HG03066 (cell line): ENCODE data around the gene INS.
"Not testable (repeated sequence)": the region's sequence is repeated elsewhere in the genome, so short reads cannot be mapped to it uniquely, and the experiment has no call there.

Source experiments
- ATAC-seq: cut with Tn5 transposase; IDR thresholded peaks from one replicate; pipeline ENCODE4 v1.9.1; 2021; ENCODE audit warnings: low read depth; ENCODE audit not compliant: unreplicated experiment

Gene INS

DNA sequence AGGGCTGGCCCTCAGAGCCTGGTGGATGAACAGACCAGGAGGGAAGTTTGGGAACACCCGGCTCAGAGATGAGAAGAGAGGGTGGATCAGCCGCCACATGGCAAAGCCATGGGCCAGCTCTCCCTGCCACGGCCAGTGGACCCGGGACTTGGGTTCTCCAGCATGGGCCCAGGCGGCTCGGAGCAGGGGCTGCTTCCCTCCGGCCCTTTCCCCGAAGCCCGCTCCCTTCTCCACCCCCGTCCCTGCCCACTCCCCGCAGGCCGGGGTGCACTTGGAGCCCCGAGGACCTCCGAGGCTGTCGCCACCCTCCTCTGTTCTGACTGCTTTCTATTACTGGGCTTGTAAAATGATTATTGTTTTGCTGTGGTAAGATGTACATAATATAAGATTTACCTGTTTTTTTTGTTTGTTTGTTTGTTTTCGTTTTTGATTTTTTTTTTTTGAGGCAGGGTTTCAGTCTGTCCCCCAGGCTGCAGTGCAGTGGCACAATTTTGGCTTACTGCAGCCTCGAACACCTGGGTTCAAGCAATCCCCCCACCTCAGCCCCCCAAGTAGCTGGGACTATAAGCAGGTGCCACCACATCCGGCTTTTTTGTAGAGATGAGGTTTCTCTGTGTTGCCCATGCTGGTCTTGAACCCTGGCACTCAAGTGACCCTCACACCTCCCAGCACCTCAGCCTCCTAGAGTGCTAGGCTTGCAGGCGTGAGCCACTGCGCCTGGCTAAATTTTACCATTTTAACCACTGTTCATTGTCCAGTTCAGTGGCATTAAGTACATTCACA, 21.9 kb upstream of the INS start:
- no peak for ATAC-seq

DNA sequence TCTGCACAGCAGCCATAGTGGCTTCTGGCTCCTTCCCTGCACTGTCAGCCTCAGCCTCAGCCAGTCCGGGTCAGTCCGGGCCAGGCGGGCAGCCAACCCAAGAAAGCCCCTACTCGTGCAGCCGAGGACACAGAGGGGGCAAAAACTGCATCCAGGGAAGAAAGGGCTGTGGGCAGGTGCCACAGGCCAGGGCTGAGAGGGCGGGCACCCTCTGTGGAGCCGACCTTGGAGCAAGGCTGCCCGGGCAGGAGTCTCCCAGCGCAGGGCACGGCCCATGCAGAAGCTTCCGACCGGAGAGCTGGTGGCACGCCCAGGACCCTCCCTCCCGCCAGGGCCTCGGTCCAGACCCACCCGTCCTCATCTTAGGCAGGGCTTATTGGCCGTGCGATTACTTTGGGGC, 21.1 kb upstream of the INS start:
- no peak for ATAC-seq

DNA sequence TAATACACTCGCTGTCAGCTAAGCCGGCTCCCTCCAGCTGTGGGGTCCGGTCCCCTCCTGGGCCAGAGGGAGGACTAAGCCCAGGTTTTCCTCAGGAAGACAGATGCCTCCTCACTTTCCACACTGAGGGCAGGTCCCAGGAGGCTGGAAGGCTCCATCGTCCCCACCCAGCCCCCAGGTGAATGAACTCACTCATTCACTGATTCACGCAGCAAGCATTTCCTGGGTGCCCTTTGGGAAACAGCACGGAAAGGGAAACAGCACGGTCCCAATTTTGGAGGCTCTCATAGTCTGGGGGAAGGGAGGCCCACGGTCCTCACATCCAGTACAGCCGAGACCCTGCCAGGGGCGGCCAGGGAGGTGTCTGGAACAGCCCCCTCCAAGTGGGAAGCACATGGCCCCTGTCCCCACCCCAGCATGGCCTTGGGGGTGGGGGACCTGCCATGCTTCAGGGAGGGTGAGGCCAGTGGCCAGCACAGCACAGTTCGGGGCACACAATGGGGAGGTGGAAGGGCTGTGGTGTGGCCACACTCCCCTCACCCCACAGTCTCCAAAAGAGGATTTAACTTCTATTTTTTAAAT, 19.9 kb upstream of the INS start:
- ATAC-seq, result no peak

DNA sequence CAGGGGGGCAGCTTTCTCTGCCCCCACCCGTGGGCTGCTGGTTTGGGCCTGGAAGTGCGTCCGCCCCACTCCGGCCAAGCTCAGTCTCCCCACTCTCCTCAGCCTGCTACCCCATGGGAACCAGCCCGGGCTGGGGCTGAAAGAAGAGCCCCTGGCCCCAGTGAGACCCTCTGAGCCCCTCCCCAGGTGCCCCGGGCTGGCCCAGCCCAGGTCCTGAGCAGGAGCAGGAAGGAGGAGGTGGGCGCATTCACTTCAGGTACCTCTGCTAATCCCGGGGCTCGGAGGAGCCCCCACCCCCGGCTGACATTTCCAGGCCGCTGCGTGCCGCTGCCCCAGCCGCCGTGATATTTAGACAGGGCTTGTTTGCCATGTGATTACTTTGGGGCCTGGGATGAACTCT, 19.3 kb upstream of the INS start:
- no peak for ATAC-seq

DNA sequence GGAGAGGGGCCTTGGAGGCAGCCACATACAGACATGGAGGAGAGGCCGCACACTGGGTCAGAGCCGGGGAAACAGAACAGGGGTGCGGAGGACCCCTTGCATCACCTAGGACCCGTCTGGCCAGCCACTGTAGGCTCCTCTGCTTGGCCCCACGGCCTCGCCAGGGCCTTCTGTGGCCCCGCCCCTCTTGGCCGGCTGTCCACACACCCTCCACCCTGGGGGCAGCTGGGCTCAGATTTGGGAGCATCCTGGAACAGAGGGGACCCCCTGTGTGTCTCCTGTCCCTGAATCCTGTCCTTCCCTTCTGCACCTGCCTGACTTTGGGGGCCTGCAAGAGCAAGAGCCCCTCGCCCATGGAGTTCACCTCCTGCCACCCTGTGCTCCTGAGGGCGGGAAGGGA, 18.5 kb upstream of the INS start:
- ATAC-seq, result no peak

DNA sequence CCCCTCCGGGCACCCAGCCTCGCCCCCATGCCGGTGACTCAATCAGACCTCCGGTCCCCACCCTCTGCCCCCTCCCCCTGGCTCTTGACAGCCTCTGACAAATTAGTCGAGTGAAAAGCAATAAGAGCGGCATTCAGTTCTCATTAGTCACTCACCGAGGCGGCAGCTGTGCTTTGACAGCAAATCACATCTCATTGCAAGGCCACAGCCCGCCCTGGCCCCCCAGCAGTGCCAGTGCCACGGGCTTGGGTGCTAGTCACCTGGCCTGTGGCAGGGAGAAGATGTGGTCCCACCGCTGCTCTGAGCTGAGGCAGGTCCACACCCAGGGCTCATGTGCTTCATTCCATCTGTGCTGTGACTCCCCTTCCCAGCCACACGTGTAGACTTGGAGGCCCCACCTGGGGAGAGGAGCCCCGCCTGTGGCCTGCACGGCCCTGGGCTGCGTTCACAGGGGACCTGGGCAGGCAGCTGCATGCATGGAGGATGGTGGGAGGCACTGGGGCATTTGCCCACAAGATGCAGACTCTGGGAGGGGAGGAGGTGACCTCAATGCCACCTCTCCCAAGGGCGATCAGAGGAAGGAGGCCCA, 18.0 kb upstream of the INS start:
- ATAC-seq, result no peak

DNA sequence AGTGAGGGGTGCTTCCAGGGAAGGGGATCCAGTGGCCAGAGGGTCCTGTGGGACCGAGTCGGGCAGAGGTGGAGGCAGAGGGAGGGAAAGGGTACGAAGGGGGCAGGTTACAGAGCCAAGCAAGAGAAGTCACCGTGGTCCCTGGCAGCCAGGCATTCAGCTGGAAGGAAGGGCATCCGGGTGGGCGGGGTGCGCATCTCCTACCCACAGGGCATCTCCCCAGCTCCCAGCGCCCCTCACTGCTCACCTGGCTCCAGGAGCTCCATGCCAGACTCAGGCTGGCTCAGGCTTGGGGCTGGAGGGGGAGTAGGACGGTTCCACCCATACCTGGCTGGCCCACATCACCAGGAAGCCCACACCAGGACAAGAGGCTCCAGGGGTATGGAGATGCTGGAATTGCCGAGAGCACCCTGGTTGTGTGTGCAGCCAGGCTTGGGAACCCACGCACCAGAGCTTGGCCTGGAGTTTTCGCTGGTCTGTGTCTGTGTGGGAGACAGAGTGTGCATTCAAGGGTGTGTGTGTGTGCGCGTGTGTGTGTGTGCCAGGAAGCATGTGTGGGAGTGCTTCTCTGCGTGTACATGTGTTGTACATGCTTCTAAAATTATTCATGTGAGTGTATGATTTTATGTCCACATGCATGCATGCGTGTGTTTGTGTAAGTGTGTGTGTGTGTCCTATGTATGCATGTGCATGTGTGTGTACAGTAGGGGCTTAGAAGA, 17.2 kb upstream of the INS start:
- ATAC-seq, result not testable (repeated sequence)

DNA sequence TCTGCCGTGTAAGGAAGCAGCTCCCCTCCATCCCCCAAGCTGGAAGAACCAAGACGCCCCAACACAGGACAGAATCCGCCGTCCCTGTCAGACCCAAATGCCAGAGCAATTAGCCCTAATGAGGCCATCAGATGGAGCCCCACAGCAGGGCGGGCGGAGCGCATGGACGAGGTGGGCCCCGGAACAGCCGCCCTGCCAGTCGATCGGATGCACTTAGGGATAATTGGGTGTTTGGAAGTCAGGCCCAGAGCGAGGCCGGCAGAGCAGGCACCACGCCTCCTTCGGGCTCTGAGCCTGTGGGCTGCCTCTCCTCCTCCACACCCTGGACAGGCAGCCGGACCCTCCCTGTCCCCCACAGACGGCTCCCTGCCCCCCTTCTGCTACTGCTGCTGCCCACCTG, 16.1 kb upstream of the INS start:
- no peak for ATAC-seq

DNA sequence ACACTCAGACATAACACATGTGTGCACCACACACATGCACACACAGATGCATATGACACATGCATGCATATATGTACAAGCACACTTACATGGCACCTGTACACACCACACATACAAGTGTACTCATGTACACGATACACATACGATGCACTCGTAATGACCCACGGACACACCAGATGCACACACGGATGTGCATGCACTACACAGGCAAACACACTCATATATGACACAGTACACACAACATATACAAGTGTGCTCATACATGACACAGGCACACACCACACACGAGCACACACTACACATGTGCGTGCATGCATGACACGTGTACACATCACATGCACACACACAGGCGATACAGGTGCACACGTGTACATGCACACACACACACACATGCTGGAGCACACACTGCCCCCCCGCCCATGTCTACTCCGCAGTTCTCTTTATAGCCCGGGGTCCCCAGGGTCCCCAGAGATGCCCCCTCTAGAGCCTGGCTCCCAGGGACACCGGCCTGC, 15.4 kb upstream of the INS start:
- ATAC-seq, result no peak

DNA sequence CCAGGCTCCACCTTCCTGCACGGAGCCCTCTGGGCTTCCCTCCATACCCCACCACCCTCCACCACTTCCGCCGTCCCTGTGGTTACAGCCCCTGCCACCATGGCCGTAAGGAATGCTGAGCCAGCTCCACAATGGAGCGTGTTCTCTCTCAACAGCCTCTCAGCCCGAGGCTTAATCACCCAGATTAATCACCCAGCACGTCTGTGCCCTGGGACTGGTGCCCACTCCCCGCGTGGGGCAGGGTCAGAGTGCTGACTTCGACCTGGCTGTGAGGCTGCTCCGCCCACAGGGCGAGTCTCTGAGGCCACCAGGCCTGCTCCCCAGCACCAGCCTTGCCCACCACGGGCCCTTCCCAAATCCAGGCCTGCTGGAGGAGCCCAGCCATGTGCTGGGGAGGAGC, 14.7 kb upstream of the INS start:
- no peak for ATAC-seq

DNA sequence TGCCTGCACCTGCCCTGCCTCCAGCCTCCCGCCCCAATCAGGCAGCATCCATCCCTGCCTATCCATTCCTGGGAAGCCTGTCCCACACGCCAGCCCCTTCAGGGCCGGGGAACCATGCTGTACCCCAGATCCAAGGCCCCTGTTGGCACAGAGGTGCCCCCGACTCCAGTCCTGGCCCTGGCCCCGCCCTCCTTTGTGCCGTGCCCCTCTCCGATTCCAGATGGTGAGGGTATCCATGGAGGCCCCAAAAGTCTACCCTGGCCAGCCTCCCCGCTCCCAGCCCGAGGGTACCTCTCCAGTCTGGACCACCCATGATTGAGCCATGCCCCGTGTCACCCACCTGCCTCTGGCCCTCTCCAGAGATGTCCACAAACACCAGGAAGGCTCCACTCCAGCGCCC, 13.4 kb upstream of the INS start:
- no peak for ATAC-seq

DNA sequence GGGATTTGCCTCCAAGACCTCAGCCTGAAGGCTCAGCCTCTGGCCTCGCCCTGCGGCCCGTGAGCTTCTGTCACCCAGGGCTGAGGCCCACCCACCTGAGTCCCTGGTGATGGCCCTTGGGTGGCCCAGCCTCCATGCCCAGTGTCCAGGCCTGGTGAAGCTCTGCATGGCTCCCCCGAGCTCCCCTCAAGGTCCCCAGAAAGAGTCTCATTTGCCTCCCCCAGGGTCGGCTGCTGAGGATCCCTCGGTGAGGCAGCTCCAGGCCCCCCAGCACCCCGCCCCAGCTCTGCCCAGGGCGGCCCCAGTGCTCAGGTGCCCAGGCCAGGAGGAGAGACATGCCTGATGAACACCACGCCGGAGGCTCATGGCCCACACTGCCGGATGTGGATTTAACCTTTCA, 12.8 kb upstream of the INS start:
- ATAC-seq, result no peak

DNA sequence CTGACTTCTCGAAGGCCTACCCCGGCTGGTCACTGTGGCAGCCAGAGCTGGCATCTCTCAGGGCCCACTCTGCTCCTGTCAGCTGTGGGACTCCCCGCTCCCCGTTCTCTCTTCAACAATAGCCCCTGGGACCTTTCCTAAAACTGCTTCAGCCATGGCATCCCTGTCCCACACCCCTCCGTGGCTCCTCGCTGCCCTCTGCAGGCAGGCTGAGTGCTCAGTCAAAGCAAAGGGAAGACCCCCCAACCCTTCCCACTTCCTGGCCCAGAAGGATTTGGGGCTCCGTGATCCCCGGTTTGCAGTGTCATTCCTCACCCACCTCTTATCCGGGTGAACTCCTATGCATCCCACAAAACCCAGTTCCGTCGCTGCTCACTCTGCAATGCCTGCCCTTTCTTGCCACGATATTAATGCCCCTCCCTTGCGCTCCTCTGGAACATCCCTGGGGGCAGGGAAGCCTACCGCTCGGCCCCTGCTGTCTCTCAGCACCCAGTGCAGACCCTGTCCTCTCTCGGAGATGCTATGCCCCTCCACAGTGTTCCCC, 12.2 kb upstream of the INS start:
- ATAC-seq, result no peak

DNA sequence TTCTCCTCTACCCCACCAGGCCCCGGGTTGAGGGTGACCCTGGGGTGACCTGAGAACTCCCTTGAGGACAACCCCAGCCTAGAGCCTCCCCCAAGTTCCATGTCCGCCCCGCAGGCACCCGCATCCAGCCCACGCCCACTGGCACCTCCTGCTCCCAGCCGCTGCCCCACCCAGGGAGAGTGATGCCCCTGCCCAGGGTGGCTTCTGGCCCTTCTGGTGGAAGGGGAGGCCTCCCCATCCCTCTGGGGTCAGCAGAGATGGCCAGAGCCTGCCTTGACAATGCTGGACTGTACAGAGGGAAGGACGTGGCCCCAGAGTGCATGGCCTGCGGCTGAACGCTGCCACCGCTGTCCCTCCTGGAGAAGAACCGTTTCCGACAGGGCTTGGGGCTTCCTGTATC, 11.7 kb upstream of the INS start:
- no peak for ATAC-seq

DNA sequence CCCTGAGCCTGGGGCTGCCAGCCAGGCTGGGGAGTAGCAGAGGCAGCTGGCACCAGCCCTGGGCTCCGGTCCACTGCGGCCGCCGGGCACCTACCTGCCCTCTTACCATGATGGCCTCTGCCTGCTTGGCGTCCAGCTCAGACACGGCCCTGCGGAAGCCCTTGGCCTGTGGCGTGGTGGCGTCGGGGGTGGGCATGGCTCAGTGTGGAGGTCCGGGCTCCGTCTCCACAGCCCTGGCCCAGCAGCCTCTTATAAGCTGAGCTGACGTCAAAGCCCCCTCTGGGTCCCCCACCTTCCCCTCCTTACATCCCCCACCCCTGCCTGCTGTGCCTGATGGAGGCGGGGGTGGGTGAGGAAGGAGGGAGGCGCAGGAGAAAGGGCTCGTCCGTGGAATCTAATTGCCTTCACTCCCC, 10.6 kb upstream of the INS start, which contains the start of gene TH:
TH (minus strand) TSS at position 225 of the 413 bp plus-strand sequence; CDS start at position 196, 29 bp downstream.
- ATAC-seq, result no peak

DNA sequence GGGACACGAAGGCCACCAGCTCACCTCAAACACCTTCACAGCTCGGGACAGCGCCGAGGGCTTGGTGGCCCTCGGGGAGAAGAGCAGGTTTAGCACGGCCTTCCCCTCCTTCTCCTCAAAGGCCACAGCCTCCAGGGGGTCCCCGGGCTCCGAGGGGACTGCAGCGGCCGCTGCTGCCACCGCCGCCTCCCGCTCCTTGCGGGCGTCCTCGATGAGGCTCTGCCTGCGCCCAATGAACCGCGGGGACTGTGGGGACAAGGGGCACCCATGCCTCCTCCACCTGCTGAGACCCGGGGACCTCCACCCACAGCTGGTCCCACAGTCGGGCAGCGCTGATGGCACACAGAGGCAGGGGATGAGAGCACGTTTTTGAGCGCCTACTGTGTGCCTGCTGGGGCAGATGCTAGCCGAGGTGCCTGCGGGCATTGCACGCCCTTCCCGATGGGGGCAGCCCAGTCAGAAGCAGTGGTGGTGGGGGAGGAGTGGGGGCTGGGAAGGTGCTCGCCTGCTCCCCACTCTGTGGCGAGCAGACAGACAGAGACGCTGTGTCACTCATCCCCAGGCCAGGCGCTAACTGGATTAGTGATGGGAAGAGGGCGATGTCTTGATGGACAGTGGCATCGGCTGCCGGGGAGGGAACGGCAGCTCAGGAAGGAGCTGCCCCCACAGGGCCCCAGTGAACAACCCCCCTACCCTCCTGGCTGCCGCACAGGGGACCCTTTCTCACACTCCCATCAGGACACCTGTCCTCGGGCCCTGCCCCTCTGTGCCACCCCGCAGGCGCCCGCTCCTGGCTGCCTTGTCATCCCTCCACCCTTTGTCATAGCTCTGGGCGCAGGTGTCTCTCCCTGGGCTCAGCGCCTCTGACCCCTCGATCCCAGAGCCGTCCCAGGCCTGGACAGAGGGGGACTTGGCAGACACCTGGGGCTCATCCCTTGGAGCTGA, 8.9 kb upstream of the INS start:
- no peak for ATAC-seq

DNA sequence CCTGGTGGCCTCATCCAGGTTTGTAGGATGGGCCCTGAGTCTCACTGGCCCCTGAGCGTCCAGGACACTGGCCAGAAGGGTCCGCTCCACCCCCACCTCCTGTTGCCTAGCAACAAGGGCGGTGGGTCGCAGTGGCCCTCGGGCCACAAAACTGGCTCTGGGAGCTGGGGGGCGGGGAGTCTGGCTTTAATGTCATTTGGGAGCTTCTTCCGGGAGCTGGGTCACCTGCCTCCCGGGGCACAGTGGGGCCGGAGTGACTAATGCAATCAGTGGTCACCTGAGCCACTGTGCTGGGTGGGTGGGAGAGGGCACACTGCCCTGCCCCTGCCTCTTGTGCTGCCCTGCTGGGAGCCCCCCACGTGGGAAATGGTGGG, 8.0 kb upstream of the INS start:
- no peak for ATAC-seq

DNA sequence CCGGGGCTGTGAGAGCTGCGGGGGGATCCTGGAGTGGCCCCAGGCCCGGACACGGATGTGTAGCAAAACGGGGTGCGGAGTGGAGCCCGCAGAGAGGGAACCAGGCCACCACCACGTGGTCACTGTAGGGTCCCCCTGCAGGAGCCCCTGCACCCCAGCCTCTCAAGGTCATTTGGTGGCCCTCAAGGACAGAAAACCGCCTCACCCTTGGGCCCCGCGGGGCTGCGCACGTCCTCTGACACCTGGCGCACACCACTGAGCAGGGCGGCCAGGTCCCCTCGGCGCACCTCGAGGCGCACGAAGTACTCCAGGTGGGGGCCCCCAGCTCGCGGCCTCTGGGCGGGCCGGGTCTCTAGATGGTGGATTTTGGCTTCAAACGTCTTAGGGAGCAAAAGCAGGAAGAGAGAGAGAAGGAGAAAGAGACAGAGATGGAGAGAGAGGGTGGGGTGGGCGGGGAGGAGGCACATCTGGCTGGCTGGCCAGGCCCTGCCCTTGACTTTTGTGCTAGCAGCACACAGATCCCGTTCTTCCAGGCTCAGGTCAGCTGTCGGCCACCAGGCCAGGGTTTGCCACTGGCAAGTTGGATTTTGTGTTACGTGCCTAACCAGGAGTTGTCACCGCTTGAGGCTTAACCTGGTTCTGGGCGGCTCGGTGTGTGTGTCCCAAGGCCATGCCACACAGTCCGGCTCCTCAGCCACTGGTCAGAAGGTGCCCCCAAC, 7.4 kb upstream of the INS start:
- no peak for ATAC-seq
